ENCODE measurements around the gene GPC5.

Gene GPC5

DNA sequence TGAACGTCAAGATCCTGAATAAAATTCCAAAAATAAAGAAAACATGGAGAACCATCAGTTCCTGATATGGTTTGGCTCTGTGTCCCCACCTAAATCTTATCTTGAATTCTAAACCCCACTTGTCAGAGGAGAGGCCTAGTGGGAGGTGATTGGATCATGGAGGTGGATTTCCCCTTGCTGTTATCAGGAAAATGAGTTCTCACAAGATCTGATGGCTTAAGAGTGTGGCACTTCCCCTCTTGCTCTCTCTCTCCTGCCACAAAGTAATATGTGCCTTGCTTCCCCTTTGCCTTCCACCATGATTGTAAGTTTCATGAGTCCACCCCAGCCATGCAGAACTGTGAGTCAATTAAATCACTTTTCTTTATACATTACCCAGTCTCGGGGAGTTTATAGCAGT lies 827.4 kb downstream of the GPC5 start:
- Histone ChIP-seq H2BK12ac (ENCODE audit: low read length) (no peak overlapping the region), H3K9me3 (ENCODE audit: insufficient read depth, low read depth, low read length) (no peaks in the 10 kb centered on the region), H3K4me2 (ENCODE audit: low read length) (no peak overlapping the region), H3K4me1 (ENCODE audit: control insufficient read depth in 1 of 2, insufficient read depth in 2 of 2, low read length in 2 of 2) (no peaks in the 10 kb centered on the region), H4K91ac (ENCODE audit: low read depth, low read length) (no peak overlapping the region), H3K14ac (ENCODE audit: low read length) (no peak overlapping the region), H3K23ac (ENCODE audit: low read length) (no peak overlapping the region), H3K27me3 (ENCODE audit: insufficient read depth, low read length) (no peaks in the 10 kb centered on the region), H3K4ac (ENCODE audit: low read depth, low read length) (no peak overlapping the region), H3K18ac (ENCODE audit: low read length) (no peak overlapping the region), H3K36me3 (ENCODE audit: control insufficient read depth in 1 of 2, insufficient read depth in 2 of 2, low read length in 2 of 2) (no peaks in the 10 kb centered on the region), H2BK5ac (ENCODE audit: low read depth, low read length, poor library complexity) (no peak overlapping the region), H4K8ac (ENCODE audit: low read depth, low read length) (no peak overlapping the region), H3K27ac (ENCODE audit: low read depth, low read length) (no peak overlapping the region), H2AK5ac (ENCODE audit: low read length) (no peak overlapping the region), H3K79me1 (ENCODE audit: low read length) (no peaks in the 10 kb centered on the region), H3K9ac (ENCODE audit: low read length) (no peak overlapping the region), H3K4me3 (ENCODE audit: low read depth, low read length) (no peak overlapping the region), H3K79me2 (ENCODE audit: control insufficient read depth, insufficient read depth, low read length, poor library complexity) (no peaks in the 10 kb centered on the region), H2BK120ac (ENCODE audit: insufficient read depth, low read length, poor library complexity) (no peak overlapping the region), H4K12ac (ENCODE audit: low read depth, low read length) (no peak overlapping the region), H2AFZ (ENCODE audit: insufficient read depth, low read length, poor library complexity) (no peak overlapping the region)
- WGBS (ENCODE audit: extremely low coverage, insufficient coverage, insufficient read length) = no CpG with 5 or more reads among the region's 2 CpGs
- no peak for DNase-seq

- no peak overlapping the region for H2BK12ac ChIP-seq (ENCODE audit: low read length)
- H3K14ac ChIP-seq (ENCODE audit: low read length) = no peak overlapping the region
- no peak overlapping the region for H2BK120ac ChIP-seq (ENCODE audit: insufficient read depth, low read length, poor library complexity)
- H3K79me1 ChIP-seq (ENCODE audit: low read length) = no peaks in the 10 kb centered on the region
- H4K91ac ChIP-seq (ENCODE audit: low read depth, low read length) = no peak overlapping the region
- no CpG with 5 or more reads among the region's 5 CpGs for WGBS (ENCODE audit: extremely low coverage, insufficient coverage, insufficient read length)
- H4K8ac ChIP-seq (ENCODE audit: low read depth, low read length) = no peak overlapping the region
- no peak overlapping the region for H3K4me2 ChIP-seq (ENCODE audit: low read length)
- no peaks in the 10 kb centered on the region for H3K36me3 ChIP-seq (ENCODE audit: control insufficient read depth in 1 of 2, insufficient read depth in 2 of 2, low read length in 2 of 2)
- H3K4me3 ChIP-seq (ENCODE audit: low read depth, low read length) = no peak overlapping the region
- no peak overlapping the region for H3K4ac ChIP-seq (ENCODE audit: low read depth, low read length)
- H4K12ac ChIP-seq (ENCODE audit: low read depth, low read length) = no peak overlapping the region
- H3K9ac ChIP-seq (ENCODE audit: low read length) = no peak overlapping the region
- H2AFZ ChIP-seq (ENCODE audit: insufficient read depth, low read length, poor library complexity) = no peak overlapping the region
- H3K18ac ChIP-seq (ENCODE audit: low read length) = no peak overlapping the region
- no peaks in the 10 kb centered on the region for H3K9me3 ChIP-seq (ENCODE audit: insufficient read depth, low read depth, low read length)
- no peaks in the 10 kb centered on the region for H3K27me3 ChIP-seq (ENCODE audit: insufficient read depth, low read length)
- no peaks in the 10 kb centered on the region for H3K79me2 ChIP-seq (ENCODE audit: control insufficient read depth, insufficient read depth, low read length, poor library complexity)
- H2AK5ac ChIP-seq (ENCODE audit: low read length) = no peak overlapping the region
- DNase-seq = no peak
- no peak overlapping the region for H3K23ac ChIP-seq (ENCODE audit: low read length)
- no peak overlapping the region for H2BK5ac ChIP-seq (ENCODE audit: low read depth, low read length, poor library complexity)
- H3K27ac ChIP-seq (ENCODE audit: low read depth, low read length) = no peak overlapping the region
- no peaks in the 10 kb centered on the region for H3K4me1 ChIP-seq (ENCODE audit: control insufficient read depth in 1 of 2, insufficient read depth in 2 of 2, low read length in 2 of 2)
These were observed 834.5 kb downstream of the GPC5 start for GRCh38 chr13:92232871-92233270.

DNA sequence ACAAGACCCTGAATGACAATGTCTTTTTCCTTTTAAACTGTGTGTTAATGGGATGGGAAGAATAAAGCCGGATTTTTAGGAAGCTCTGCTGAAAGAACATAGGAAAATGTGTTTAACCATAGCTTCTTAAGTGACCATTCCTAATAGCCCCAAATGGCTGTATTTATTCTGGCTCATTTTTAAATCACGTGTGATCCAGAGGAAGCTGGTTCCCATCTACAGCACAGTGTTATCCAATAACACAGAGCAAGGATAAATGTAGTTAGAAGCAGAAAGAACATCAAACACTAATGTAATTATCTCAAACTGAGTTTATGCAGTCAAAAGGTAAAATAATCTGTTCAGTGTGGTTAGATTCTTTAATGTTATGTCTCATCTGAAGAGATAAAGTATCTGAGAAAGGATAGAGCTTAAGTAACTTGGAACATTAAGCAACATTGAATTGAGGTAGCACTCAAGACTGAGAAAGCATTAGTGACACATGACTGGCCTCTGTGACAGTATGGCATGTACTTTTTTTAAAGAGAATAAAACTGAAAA lies 853.3 kb downstream of the GPC5 start:
- Histone ChIP-seq H3K14ac (ENCODE audit: low read length) (no peak overlapping the region), H2AFZ (ENCODE audit: insufficient read depth, low read length, poor library complexity) (no peak overlapping the region), H3K4ac (ENCODE audit: low read depth, low read length) (no peak overlapping the region), H3K79me1 (ENCODE audit: low read length) (no peaks in the 10 kb centered on the region), H3K27me3 (ENCODE audit: insufficient read depth, low read length) (no peaks in the 10 kb centered on the region), H4K91ac (ENCODE audit: low read depth, low read length) (no peak overlapping the region), H3K4me1 (ENCODE audit: control insufficient read depth in 1 of 2, insufficient read depth in 2 of 2, low read length in 2 of 2) (no peaks in the 10 kb centered on the region), H3K9ac (ENCODE audit: low read length) (no peak overlapping the region), H4K8ac (ENCODE audit: low read depth, low read length) (no peak overlapping the region), H3K36me3 (ENCODE audit: control insufficient read depth in 1 of 2, insufficient read depth in 2 of 2, low read length in 2 of 2) (no peaks in the 10 kb centered on the region), H4K12ac (ENCODE audit: low read depth, low read length) (no peak overlapping the region), H3K23ac (ENCODE audit: low read length) (no peak overlapping the region), H3K9me3 (ENCODE audit: insufficient read depth, low read depth, low read length) (no peaks in the 10 kb centered on the region), H3K18ac (ENCODE audit: low read length) (no peak overlapping the region), H2BK5ac (ENCODE audit: low read depth, low read length, poor library complexity) (no peak overlapping the region), H3K4me2 (ENCODE audit: low read length) (no peak overlapping the region), H2BK120ac (ENCODE audit: insufficient read depth, low read length, poor library complexity) (no peak overlapping the region), H3K27ac (ENCODE audit: low read depth, low read length) (no peak overlapping the region), H2AK5ac (ENCODE audit: low read length) (no peak overlapping the region), H3K4me3 (ENCODE audit: low read depth, low read length) (no peak overlapping the region), H3K79me2 (ENCODE audit: control insufficient read depth, insufficient read depth, low read length, poor library complexity) (no peaks in the 10 kb centered on the region), H2BK12ac (ENCODE audit: low read length) (no peak overlapping the region)
- no CpG with 5 or more reads among the region's 2 CpGs for WGBS (ENCODE audit: extremely low coverage, insufficient coverage, insufficient read length)
- DNase-seq = no peak

GRCh38 chr13:92255526-92255925 lies 857.1 kb downstream of the GPC5 start:
- no peak overlapping the region for H3K14ac ChIP-seq (ENCODE audit: low read length)
- H3K23ac ChIP-seq (ENCODE audit: low read length) = no peak overlapping the region
- no peak overlapping the region for H4K12ac ChIP-seq (ENCODE audit: low read depth, low read length)
- H4K8ac ChIP-seq (ENCODE audit: low read depth, low read length) = no peak overlapping the region
- H3K27ac ChIP-seq (ENCODE audit: low read depth, low read length) = no peak overlapping the region
- H3K9ac ChIP-seq (ENCODE audit: low read length) = no peak overlapping the region
- H2BK5ac ChIP-seq (ENCODE audit: low read depth, low read length, poor library complexity) = no peak overlapping the region
- no peak overlapping the region for H2AK5ac ChIP-seq (ENCODE audit: low read length)
- H3K79me1 ChIP-seq (ENCODE audit: low read length) = no peaks in the 10 kb centered on the region
- no peak overlapping the region for H3K18ac ChIP-seq (ENCODE audit: low read length)
- no peaks in the 10 kb centered on the region for H3K9me3 ChIP-seq (ENCODE audit: insufficient read depth, low read depth, low read length)
- H2BK120ac ChIP-seq (ENCODE audit: insufficient read depth, low read length, poor library complexity) = no peak overlapping the region
- no peaks in the 10 kb centered on the region for H3K4me1 ChIP-seq (ENCODE audit: control insufficient read depth in 1 of 2, insufficient read depth in 2 of 2, low read length in 2 of 2)
- H4K91ac ChIP-seq (ENCODE audit: low read depth, low read length) = no peak overlapping the region
- H3K27me3 ChIP-seq (ENCODE audit: insufficient read depth, low read length) = no peaks in the 10 kb centered on the region
- no peaks in the 10 kb centered on the region for H3K36me3 ChIP-seq (ENCODE audit: control insufficient read depth in 1 of 2, insufficient read depth in 2 of 2, low read length in 2 of 2)
- no peak overlapping the region for H2BK12ac ChIP-seq (ENCODE audit: low read length)
- H3K79me2 ChIP-seq (ENCODE audit: control insufficient read depth, insufficient read depth, low read length, poor library complexity) = no peaks in the 10 kb centered on the region
- no peak overlapping the region for H3K4me2 ChIP-seq (ENCODE audit: low read length)
- no peak overlapping the region for H3K4ac ChIP-seq (ENCODE audit: low read depth, low read length)
- no peak for DNase-seq
- no peak overlapping the region for H2AFZ ChIP-seq (ENCODE audit: insufficient read depth, low read length, poor library complexity)
- no peak overlapping the region for H3K4me3 ChIP-seq (ENCODE audit: low read depth, low read length)
